Stomach (tissue), 4 donors: Measurements from ENCODE around the gene CAMKK1.

Experiments
- CTCF ChIP-seq, 7 experiments: fragments of 450-650 bp in 4 of 7; fragments of 200-600 bp in 3 of 7; sonication (generic) in 3 of 7; IDR thresholded peaks; one replicate each; pipeline ENCODE4 v1.5.1; 2016 to 2019; ENCODE audit warnings: antibody characterized with exemption in 7 of 7, control low read depth in 2 of 7, mild to moderate bottlenecking in 1 of 7
- POLR2A ChIP-seq, 4 donors: fragments of 450-650 bp; IDR thresholded peaks; one replicate each; pipeline ENCODE4 v1.6.1; 2016; ENCODE audit warnings: antibody characterized with exemption in 4 of 4, control low read depth in 2 of 4, mild to moderate bottlenecking in 1 of 4, moderate library complexity in 1 of 4
- POLR2AphosphoS5 ChIP-seq, 3 donors: sonication (generic); formaldehyde crosslinking; IDR thresholded peaks; one replicate each; pipeline ENCODE4 v1.6.1; 2016; ENCODE audit warnings: antibody characterized with exemption in 3 of 3

DNA sequence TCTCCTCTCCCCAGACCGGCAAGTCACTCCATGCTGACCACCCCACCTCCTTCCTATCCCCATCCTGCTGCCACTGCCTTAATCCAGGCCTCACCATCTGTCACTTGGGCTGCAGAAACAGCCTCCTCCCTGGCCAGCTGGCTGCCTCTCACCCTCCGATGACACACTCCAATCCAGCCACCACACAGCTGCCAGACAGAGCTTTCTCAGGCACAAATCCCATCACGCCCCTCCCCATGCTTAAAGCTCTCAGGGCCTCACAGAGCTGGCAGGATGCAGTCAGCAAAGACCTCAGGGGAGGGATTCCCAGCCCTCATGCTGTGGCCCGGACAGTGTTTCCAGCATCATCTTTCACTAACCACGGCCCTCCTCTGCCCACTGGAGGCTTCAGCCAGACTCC lies 13.7 kb downstream of the CAMKK1 start:
- TF ChIP-seq POLR2A (IDR thresholded peaks at IDR 0.05) = no peak
- TF ChIP-seq CTCF (IDR thresholded peaks at IDR 0.05) = no peak
- no peak for TF ChIP-seq POLR2AphosphoS5 (IDR thresholded peaks at IDR 0.05)
